Memory B cell (primary cell): ENCODE results near the gene ACOXL.

Experiments
- ATAC-seq: fragments of 150-1000 bp; cut with Tn5 transposase; 2 replicates; pipeline ENCODE4 v1.10.0; 2021; ENCODE audit warnings: low read depth, mild to moderate bottlenecking, moderate library complexity
- DNase-seq, 2 donors: peaks; one replicate each; pipeline ENCODE4 v3.0.0; 2022; ENCODE audit warnings: low spot score in 2 of 2
- H3K27ac Mint-ChIP-seq: one replicate; pipeline ENCODE4 v1.8.0; 2022; ENCODE audit warnings: mild to moderate bottlenecking, moderate library complexity, mixed read lengths
- H3K27me3 Mint-ChIP-seq: one replicate; pipeline ENCODE4 v1.8.0; 2022; ENCODE audit warnings: mixed read lengths
- H3K36me3 Mint-ChIP-seq: one replicate; pipeline ENCODE4 v1.8.0; 2022; ENCODE audit warnings: mild to moderate bottlenecking, mixed read lengths
- H3K4me1 Mint-ChIP-seq: one replicate; pipeline ENCODE4 v1.8.0; 2022; ENCODE audit warnings: mixed read lengths
- H3K4me3 Mint-ChIP-seq: one replicate; pipeline ENCODE4 v1.8.0; 2022; ENCODE audit warnings: mild to moderate bottlenecking, moderate library complexity, mixed read lengths
- H3K9me3 Mint-ChIP-seq: one replicate; pipeline ENCODE4 v1.8.0; 2022; ENCODE audit warnings: mixed read lengths

The ACOXL gene

DNA sequence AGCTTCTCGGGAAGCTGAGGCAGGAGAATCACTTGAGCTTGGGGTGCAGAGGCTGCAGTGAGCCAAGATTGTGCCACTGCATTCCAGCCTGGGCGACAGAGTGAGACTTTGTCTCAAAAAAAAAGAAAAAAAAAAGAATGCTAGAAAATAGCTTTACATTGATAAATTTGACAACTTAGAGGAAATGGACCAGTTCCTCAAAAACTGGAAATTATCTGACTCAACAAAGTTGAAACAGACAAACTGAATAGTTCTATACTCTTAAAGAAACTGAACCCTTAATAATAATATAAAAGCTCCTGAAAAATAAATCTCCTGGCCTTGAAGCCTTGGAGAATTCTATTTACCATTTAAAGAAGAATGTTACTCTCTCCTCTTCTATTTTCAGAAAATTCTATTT lies 237.3 kb downstream of the ACOXL start:
- no peak overlapping the region for H3K27ac Mint-ChIP-seq
- no peaks in the 10 kb centered on the region for H3K4me1 Mint-ChIP-seq
- H3K27me3 Mint-ChIP-seq = peaks cover 9% of the 10 kb centered on the region
- ATAC-seq (no peak), DNase-seq (no peak)
- no peak overlapping the region for H3K4me3 Mint-ChIP-seq
- H3K36me3 Mint-ChIP-seq = peaks cover 1% of the 10 kb centered on the region
- H3K9me3 Mint-ChIP-seq = peaks cover 5% of the 10 kb centered on the region

DNA sequence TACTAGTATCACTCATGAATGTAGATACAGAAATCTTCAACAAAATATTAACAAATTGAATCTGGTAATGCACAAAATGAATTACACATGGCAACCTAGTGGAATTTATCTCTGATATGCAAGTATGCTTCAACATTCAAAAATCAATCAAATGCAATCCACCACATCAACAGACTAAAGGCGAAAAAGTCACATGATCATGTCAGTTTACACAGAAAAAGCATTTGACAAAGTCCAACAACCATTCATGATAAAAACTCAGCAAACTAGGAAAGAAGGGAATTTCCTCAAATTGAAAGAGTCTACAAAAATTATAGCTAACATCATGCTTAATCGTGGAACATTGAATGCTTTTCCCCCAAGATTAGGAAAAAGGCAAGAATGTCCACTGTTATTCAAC lies 237.8 kb downstream of the ACOXL start:
- DNase-seq (no peak), ATAC-seq (no peak)
- peaks cover 5% of the 10 kb centered on the region for H3K9me3 Mint-ChIP-seq
- H3K36me3 Mint-ChIP-seq = peaks cover 1% of the 10 kb centered on the region
- H3K27ac Mint-ChIP-seq = no peak overlapping the region
- H3K4me3 Mint-ChIP-seq = no peak overlapping the region
- no peaks in the 10 kb centered on the region for H3K4me1 Mint-ChIP-seq
- peaks cover 8% of the 10 kb centered on the region for H3K27me3 Mint-ChIP-seq

DNA sequence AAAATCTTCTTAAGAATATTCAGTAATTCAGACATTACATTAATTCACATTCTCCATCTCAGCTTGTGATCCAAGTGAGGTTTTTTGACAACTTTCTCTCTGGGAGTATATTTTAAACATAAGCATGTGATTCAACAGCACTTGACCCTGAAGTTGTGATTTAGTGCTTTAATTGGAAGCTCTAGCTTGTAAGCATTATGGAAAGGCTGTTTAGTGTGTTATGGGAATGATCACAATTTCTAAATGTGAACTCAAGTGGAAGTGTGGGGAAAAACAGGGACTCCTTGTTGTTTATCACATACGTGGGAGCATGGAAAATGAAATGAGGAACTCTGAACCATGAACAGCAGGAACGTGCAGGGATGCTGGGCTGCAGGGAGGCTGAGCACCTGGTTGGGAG lies 239.4 kb downstream of the ACOXL start:
- DNase-seq (no peak), ATAC-seq (no peak)
- Mint-ChIP-seq H3K27ac (no peak overlapping the region), H3K4me1 (no peaks in the 10 kb centered on the region), H3K4me3 (no peak overlapping the region), H3K9me3 (peaks cover 5% of the 10 kb centered on the region), H3K36me3 (peaks cover 1% of the 10 kb centered on the region), H3K27me3 (peaks cover 11% of the 10 kb centered on the region)

DNA sequence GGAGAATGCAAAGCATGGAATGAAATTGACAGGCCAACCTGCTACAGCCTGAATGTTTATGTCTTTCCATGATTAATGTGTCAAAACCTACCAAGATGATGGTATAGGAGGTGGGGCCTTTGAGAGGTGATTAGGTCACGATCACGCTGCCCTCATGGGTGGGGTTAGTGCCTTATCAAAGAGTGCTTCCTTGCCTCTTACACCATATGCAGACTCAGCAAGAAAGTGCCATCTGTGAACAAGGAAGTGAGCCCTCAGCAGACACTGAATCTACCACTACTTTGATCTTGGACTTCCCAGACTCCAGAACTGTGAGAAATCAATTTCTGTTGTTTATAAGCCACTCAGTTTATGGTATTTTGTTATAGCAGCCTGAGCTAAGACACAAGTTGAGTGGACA lies 240.9 kb downstream of the ACOXL start:
- Mint-ChIP-seq H3K27me3 (peaks cover 9% of the 10 kb centered on the region), H3K27ac (no peak overlapping the region), H3K4me1 (no peaks in the 10 kb centered on the region), H3K9me3 (peaks cover 4% of the 10 kb centered on the region), H3K36me3 (peaks cover 1% of the 10 kb centered on the region), H3K4me3 (no peak overlapping the region)
- DNase-seq (no peak), ATAC-seq (no peak)

DNA sequence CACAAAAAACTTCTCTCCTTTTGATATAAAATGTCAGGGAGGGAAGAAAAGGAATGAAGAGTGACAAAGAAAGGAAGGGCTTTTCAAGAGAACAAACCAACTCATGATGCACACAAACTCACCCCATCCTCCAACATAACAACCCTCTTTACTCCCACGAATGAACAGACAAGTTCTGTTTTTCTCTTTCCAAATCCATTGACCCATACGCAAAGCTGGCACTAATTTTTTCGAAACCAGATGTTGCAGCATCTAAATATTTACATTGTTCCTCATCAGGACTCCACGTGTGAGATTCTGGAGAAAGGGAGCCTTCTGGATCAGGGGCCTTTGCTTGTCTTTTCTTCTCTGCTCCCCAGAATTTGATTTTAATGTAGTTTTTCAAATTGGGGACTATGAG lies 245.0 kb downstream of the ACOXL start:
- no peaks in the 10 kb centered on the region for H3K4me1 Mint-ChIP-seq
- ATAC-seq = no peak
- no peak for DNase-seq
- H3K27me3 Mint-ChIP-seq = peaks cover 6% of the 10 kb centered on the region
- H3K9me3 Mint-ChIP-seq = peaks cover 2% of the 10 kb centered on the region
- H3K4me3 Mint-ChIP-seq = no peak overlapping the region
- H3K27ac Mint-ChIP-seq = no peak overlapping the region
- H3K36me3 Mint-ChIP-seq = no peaks in the 10 kb centered on the region

DNA sequence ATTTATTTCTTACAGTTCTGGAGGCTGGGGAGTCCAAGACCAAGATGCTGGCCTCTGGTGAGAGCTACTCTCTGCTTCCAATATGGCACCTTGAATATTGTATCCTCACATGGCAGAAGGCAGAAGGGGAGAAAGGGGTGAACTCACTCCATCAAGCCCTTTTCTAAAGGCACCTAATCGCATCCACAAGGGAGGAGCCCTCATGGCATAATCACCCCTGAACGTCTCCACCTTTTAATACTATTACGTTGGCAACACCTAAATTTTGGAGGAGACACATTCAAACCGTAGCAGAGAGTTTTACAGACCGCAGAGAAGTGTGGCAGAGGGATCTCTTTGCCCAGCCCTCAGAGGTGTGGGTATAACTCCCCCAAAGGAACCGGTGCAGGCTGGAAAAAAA lies 245.8 kb downstream of the ACOXL start:
- Mint-ChIP-seq H3K4me3 (no peak overlapping the region), H3K9me3 (no peaks in the 10 kb centered on the region), H3K27ac (no peak overlapping the region), H3K4me1 (no peaks in the 10 kb centered on the region), H3K27me3 (peaks cover 4% of the 10 kb centered on the region), H3K36me3 (no peaks in the 10 kb centered on the region)
- no peak for ATAC-seq
- no peak for DNase-seq

DNA sequence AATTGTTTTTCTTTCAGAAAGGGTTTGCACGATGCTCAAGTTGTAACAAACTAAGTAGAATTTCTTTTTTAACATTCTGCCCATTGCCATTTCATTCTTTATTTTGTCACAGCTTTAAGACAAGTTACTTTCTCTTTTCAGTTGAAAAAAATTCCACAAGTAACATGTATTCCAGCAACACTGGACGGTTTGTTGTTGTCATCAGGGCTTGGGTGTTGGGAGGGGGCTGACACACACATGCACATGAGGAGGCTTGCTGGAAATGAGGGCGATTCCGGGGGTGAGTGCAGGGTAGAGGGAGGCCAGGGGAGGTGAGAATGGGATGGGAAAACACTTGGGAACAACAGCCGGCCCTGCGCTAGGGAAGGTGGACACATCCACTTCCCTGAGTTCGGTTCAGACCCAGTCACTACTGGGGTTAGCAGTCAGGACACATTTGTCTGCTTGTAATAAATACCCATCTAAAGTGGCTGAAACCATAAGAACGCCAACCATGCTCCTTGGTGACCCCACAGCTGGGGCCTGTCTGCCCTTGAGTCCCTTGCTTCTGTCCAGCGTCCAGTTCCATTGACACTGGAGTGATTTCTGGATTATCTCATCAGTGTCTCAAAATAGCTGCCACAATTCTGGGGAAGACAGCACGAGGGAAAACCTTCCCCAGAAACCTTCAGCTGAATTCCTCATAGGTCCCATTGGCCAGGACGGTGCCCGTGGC lies 246.5 kb downstream of the ACOXL start:
- Mint-ChIP-seq H3K4me1 (no peaks in the 10 kb centered on the region), H3K9me3 (no peaks in the 10 kb centered on the region), H3K36me3 (no peaks in the 10 kb centered on the region), H3K4me3 (no peak overlapping the region), H3K27me3 (peaks cover 4% of the 10 kb centered on the region), H3K27ac (no peak overlapping the region)
- ATAC-seq (no peak), DNase-seq (no peak)

DNA sequence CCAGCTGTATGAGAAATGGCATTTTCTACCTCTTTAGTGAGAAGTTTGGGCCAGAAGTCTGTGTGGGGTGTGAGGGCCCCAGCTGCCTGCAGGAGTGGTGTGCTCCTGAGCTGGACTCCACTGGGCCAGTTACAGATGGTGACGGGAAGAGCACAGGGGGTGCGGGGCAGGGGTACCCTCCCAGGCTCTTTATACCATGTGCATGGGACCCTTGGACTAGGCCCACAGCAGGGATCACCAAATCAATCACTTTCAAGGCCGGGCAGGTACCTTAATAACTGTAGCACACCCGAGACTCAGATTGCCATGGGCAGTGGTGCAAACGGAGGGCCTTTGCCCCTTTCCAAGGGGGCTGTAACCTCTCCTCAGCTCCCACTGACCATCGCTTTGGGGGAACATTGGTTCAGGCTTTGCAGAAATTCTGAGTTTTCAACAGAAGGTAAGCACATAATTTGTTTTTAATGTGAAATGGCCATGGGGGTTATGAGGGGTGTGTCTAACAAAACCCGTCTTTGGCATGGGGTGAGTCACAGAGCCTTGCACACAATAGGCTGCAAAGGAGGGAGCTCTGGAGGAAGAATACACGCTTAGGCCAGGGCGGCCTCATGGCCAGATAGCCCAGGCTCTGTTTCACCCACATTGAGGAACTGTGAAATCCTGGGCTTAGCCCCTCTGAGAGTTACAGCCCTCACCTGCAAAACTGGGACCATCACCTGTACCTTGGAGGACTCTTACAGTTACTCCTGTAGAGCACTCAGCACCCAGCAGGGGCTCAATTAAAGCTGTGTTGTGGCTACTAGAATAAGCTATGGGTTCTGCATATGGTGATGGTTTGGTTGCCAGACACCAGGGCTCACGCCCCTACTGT lies 247.3 kb downstream of the ACOXL start:
- Mint-ChIP-seq H3K27ac (no peak overlapping the region), H3K9me3 (no peaks in the 10 kb centered on the region), H3K36me3 (no peaks in the 10 kb centered on the region), H3K4me1 (no peaks in the 10 kb centered on the region), H3K4me3 (no peak overlapping the region), H3K27me3 (peaks cover 4% of the 10 kb centered on the region)
- no peak for DNase-seq
- no peak for ATAC-seq

DNA sequence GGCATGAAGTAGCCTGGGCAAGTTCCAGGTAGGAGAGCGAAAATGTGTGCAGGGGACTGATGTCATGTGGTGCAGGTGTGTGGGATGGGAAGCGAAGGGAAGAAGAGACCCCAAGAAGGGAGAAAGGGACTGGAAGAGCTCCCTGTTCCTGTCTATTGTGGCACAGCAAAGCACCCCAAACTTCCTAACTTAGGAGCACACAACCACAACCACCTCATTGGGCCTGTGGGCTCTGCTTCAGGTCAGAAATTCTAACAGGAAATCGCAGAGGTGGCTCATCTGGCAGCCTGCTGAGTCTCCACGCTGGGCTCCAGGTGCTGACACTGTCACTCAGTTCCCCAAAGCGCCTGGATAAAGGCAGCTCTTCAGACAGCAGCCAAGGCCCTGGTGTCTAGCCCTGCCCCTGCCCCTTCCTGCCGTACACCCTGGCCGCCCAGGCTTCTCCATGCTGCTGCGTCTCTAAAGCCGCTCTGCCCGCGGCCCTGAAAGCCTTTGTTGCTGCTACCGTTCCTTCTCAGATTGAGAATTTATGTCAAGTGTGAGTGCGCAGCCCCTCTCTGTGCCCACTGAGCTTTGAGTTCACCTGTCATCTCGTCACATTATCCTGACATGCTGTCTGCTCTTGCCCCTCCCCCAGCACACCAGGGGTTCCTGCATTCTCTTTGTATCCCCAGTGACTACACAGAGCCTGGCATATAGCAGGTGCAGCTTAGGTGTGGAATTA lies 248.1 kb downstream of the ACOXL start:
- ATAC-seq (no peak), DNase-seq (no peak)
- H3K4me3 Mint-ChIP-seq = no peak overlapping the region
- no peaks in the 10 kb centered on the region for H3K36me3 Mint-ChIP-seq
- peaks cover 2% of the 10 kb centered on the region for H3K27me3 Mint-ChIP-seq
- no peak overlapping the region for H3K27ac Mint-ChIP-seq
- H3K4me1 Mint-ChIP-seq = no peaks in the 10 kb centered on the region
- no peaks in the 10 kb centered on the region for H3K9me3 Mint-ChIP-seq

DNA sequence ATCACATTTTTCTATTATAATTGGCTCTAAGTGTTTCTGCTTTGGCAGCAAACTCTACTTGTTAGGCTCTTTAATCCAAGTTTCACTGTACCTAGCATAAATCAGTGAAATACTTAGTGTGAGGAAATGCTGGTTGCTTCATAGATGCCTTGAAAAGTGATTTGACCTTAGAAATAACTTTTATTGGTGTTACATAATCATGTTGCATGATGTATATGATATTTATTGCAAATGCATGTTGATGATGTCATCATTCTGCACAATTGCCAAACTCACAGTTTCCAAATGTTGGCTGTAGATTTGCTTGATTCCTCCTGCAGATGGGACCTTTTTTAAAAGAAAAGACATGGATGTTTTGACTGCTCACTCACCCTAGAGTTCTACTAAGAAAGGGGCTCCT lies 250.8 kb downstream of the ACOXL start:
- H3K9me3 Mint-ChIP-seq = no peaks in the 10 kb centered on the region
- H3K27ac Mint-ChIP-seq = no peak overlapping the region
- no peaks in the 10 kb centered on the region for H3K4me1 Mint-ChIP-seq
- DNase-seq = no peak
- no peaks in the 10 kb centered on the region for H3K27me3 Mint-ChIP-seq
- H3K36me3 Mint-ChIP-seq = no peaks in the 10 kb centered on the region
- ATAC-seq = no peak
- no peak overlapping the region for H3K4me3 Mint-ChIP-seq

DNA sequence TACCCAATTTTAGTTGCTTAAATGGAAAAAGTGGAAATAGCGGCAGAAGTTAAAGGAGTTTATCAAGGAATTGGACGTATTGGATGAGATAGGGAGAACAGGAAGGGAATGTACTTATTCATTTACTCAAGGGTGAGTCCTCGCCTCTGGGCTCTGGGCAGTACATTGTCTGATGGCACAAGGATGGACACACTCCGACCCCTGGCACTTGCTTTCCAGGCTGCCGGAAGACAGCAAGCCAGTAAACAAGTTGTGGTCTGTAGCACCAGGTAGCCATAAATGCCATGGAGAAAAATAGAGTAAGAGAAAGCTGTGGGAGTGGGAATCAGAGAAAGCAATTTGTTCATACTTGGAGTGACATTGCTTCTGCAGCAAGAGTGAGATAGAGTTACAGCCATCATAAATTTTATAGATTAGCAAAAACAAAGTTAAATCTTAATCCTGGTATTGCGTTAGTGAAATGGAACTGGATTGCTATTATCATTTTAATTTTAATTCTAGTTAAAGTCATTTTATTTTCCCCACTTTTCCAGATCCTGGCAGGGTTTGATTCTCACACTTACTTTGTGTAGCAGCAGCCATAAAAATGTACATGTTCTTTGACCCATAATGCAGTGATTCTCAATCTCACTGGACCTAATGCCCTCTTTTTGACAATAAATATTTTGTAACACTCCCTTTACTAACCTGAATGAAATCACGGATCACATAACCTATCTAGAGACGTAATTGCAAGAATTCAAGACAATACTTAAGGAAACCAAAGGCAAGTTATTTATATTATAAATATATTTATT lies 252.5 kb downstream of the ACOXL start:
- DNase-seq (no peak), ATAC-seq (no peak)
- H3K27ac Mint-ChIP-seq = no peak overlapping the region
- no peak overlapping the region for H3K4me3 Mint-ChIP-seq
- H3K9me3 Mint-ChIP-seq = peaks cover 4% of the 10 kb centered on the region
- H3K36me3 Mint-ChIP-seq = no peaks in the 10 kb centered on the region
- no peaks in the 10 kb centered on the region for H3K4me1 Mint-ChIP-seq
- H3K27me3 Mint-ChIP-seq = peaks cover 2% of the 10 kb centered on the region

DNA sequence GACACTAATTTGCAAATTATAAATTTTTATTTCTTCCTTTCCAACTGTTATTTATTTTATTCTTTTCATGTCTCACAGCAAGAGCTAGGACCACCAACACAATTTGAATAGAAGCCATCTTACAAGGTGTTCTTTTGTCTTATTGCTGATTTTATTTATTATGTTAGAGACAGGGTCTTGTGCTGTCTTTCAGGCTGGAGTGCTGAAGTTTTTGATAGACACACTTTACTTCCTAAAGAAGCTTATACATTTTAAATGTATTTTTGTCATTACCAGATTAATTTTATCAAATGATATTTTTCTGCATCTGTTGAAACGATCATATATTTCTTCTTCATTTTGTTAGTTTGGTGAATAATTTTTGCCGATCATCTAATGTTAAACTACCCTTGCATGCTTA lies 258.1 kb downstream of the ACOXL start:
- ATAC-seq (no peak), DNase-seq (no peak)
- Mint-ChIP-seq H3K27me3 (peaks cover 4% of the 10 kb centered on the region), H3K27ac (no peak overlapping the region), H3K4me1 (peaks cover 5% of the 10 kb centered on the region), H3K36me3 (peaks cover 1% of the 10 kb centered on the region), H3K4me3 (no peak overlapping the region), H3K9me3 (peaks cover 7% of the 10 kb centered on the region)

DNA sequence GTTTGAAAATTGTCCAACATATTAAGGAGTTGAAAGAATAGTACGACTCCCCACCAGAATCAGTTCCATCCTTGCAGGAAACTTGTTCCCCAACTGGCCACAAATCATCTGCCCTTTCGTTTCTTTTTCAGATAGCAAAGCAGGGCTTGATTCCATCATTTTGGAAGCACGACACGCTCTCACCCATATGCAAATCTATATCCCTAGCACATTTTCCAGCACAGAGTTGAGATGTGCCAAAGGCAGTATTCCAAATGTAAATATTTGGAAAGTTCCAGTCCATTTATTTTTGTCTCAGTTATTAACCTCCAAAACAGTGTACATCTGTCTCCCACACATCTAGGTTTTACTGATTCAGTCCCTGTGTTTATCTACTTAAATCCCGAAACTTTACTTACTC lies 259.5 kb downstream of the ACOXL start:
- H3K9me3 Mint-ChIP-seq = peaks cover 8% of the 10 kb centered on the region
- peaks cover 5% of the 10 kb centered on the region for H3K4me1 Mint-ChIP-seq
- H3K27me3 Mint-ChIP-seq = peaks cover 4% of the 10 kb centered on the region
- H3K36me3 Mint-ChIP-seq = peaks cover 1% of the 10 kb centered on the region
- H3K27ac Mint-ChIP-seq = no peak overlapping the region
- no peak overlapping the region for H3K4me3 Mint-ChIP-seq
- ATAC-seq (no peak), DNase-seq (no peak)

DNA sequence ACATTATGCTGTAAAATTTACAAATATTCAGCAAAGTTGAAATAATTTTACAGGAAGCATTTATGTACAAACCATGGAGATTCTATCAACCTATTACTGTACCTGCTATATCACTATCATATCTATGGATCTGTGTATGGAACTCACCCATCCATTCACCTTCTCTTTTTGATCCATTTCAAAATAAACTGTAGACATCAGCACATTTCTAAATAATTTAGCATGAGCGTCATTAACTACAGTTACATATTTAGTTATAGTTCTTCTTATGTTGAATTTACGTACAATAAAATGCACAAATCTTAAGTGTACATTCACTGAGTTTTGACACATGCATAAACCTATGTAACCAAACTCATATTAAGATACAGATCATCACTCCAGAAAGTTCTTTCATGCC lies 260.5 kb downstream of the ACOXL start:
- no peak overlapping the region for H3K4me3 Mint-ChIP-seq
- H3K27me3 Mint-ChIP-seq = peaks cover 4% of the 10 kb centered on the region
- H3K36me3 Mint-ChIP-seq = peaks cover 1% of the 10 kb centered on the region
- no peak overlapping the region for H3K27ac Mint-ChIP-seq
- peaks cover 9% of the 10 kb centered on the region for H3K9me3 Mint-ChIP-seq
- ATAC-seq = no peak
- DNase-seq = no peak
- H3K4me1 Mint-ChIP-seq = peaks cover 5% of the 10 kb centered on the region
